HEK293 (cell line): Measurements from ENCODE around the gene ARG2.

Experiments used
- CTCF ChIA-PET: fragments of 350-600 bp; formaldehyde crosslinking; extraction: SDS; loops from one replicate; lab custom pipeline; 2021; ENCODE audit warnings: antibody characterized with exemption; lab: Yijun Ruan, JAX
- POLR2A ChIA-PET: fragments of 300-600 bp; formaldehyde crosslinking; extraction: SDS; loops from one replicate; lab custom pipeline; 2020; ENCODE audit warnings: antibody characterized with exemption, inconsistent platforms; lab: Yijun Ruan, JAX
- H3K27ac ChIP-seq: fragments of 200-500 bp; sonication (Bioruptor generic); 2 replicates; pipeline ENCODE4 v1.5.1; 2014; ENCODE audit warnings: low read depth, low read length, control low read depth, inconsistent platforms; ENCODE audit errors: extremely low read depth
- H3K36me3 ChIP-seq, 2 experiments: fragments of 200-500 bp in 1 of 2; sonication (Bioruptor generic) in 1 of 2; 1 replicate in 1 of 2; 2 replicates in 1 of 2; pipeline ENCODE4 v1.5.1; 2014 to 2017; ENCODE audit warnings: inconsistent platforms in 2 of 2, low read length in 2 of 2; ENCODE audit not compliant: control insufficient read depth in 2 of 2, insufficient read depth in 1 of 2
- H3K4me1 ChIP-seq: fragments of 200-500 bp; sonication (Bioruptor generic); 2 replicates; pipeline ENCODE4 v1.5.1; 2014; ENCODE audit warnings: mild to moderate bottlenecking, low read length, inconsistent platforms; ENCODE audit not compliant: control insufficient read depth, insufficient read depth
- H3K4me3 ChIP-seq: 2 replicates; pipeline ENCODE4 v1.5.1; 2011; ENCODE audit warnings: low read depth, mild to moderate bottlenecking, control low read depth, low read length, moderate library complexity
- H3K9me3 ChIP-seq: fragments of 200-500 bp; sonication (Bioruptor generic); 2 replicates; pipeline ENCODE4 v1.5.1; 2014; ENCODE audit warnings: low read depth, low read length, inconsistent platforms; ENCODE audit not compliant: control insufficient read depth, insufficient read depth
- EGR2 ChIP-seq: fragments of 450-650 bp; formaldehyde crosslinking; IDR thresholded peaks from 2 replicates; pipeline ENCODE4 v1.5.1; 2016; ENCODE audit warnings: low read depth, missing biosample characterization, missing genetic modification characterization
- FEZF1 ChIP-seq: fragments of 450-650 bp; formaldehyde crosslinking; IDR thresholded peaks from 2 replicates; pipeline ENCODE4 v1.5.1; 2016; ENCODE audit warnings: missing biosample characterization, missing genetic modification characterization
- GLIS1 ChIP-seq: fragments of 450-650 bp; formaldehyde crosslinking; IDR thresholded peaks from 2 replicates; pipeline ENCODE4 v1.5.1; 2016; ENCODE audit warnings: missing biosample characterization, missing genetic modification characterization
- IKZF3 ChIP-seq: fragments of 450-650 bp; IDR thresholded peaks from 2 replicates; pipeline ENCODE4 v1.5.0; 2018; ENCODE audit warnings: missing biosample characterization, mild to moderate bottlenecking, missing genetic modification characterization, moderate library complexity
- KLF10 ChIP-seq: fragments of 450-650 bp; IDR thresholded peaks from 2 replicates; pipeline ENCODE4 v1.5.1; 2018; ENCODE audit warnings: missing biosample characterization, mild to moderate bottlenecking, missing genetic modification characterization
- KLF9 ChIP-seq: fragments of 450-650 bp; formaldehyde crosslinking; IDR thresholded peaks from 2 replicates; pipeline ENCODE4 v1.5.1; 2016; ENCODE audit warnings: missing biosample characterization, missing genetic modification characterization, low read depth
- RBAK ChIP-seq: fragments of 450-650 bp; formaldehyde crosslinking; IDR thresholded peaks from 2 replicates; pipeline ENCODE4 v1.5.1; 2016; ENCODE audit warnings: missing biosample characterization, missing genetic modification characterization
- ZBTB17 ChIP-seq: fragments of 450-650 bp; formaldehyde crosslinking; IDR thresholded peaks from 2 replicates; pipeline ENCODE4 v1.5.1; 2016; ENCODE audit warnings: missing biosample characterization, missing genetic modification characterization
- ZBTB48 ChIP-seq: fragments of 450-650 bp; formaldehyde crosslinking; IDR thresholded peaks from 2 replicates; pipeline ENCODE4 v1.5.1; 2016; ENCODE audit warnings: missing biosample characterization, missing genetic modification characterization
- ZFHX2 ChIP-seq: fragments of 450-650 bp; formaldehyde crosslinking; conservative IDR thresholded peaks from 2 replicates; pipeline ENCODE4 v1.5.1; 2016; ENCODE audit warnings: missing biosample characterization, missing genetic modification characterization
- ZNF175 ChIP-seq: fragments of 450-650 bp; formaldehyde crosslinking; IDR thresholded peaks from 2 replicates; pipeline ENCODE4 v1.5.1; 2016; ENCODE audit warnings: missing biosample characterization, missing genetic modification characterization
- ZNF2 ChIP-seq: fragments of 450-650 bp; formaldehyde crosslinking; IDR thresholded peaks from 2 replicates; pipeline ENCODE4 v1.5.1; 2016; ENCODE audit warnings: missing biosample characterization, missing genetic modification characterization
- ZNF221 ChIP-seq: fragments of 450-650 bp; formaldehyde crosslinking; IDR thresholded peaks from 2 replicates; pipeline ENCODE4 v1.5.1; 2017; ENCODE audit warnings: missing biosample characterization, missing genetic modification characterization, borderline replicate concordance
- ZNF335 ChIP-seq: fragments of 450-650 bp; formaldehyde crosslinking; conservative IDR thresholded peaks from 2 replicates; pipeline ENCODE4 v1.5.1; 2016; ENCODE audit warnings: missing biosample characterization, missing genetic modification characterization
- ZNF341 ChIP-seq: fragments of 450-650 bp; formaldehyde crosslinking; IDR thresholded peaks from 2 replicates; pipeline ENCODE4; 2016; ENCODE audit warnings: low read depth, missing biosample characterization, missing genetic modification characterization
- ZNF394 ChIP-seq: fragments of 450-650 bp; formaldehyde crosslinking; IDR thresholded peaks from 2 replicates; pipeline ENCODE4 v1.5.1; 2016; ENCODE audit warnings: missing biosample characterization, missing genetic modification characterization, mild to moderate bottlenecking, moderate library complexity, borderline replicate concordance
- ZNF514 ChIP-seq: fragments of 450-650 bp; formaldehyde crosslinking; IDR thresholded peaks from 2 replicates; pipeline ENCODE4 v1.5.1; 2016; ENCODE audit warnings: missing biosample characterization, missing genetic modification characterization
- ZNF529 ChIP-seq: fragments of 450-650 bp; formaldehyde crosslinking; IDR thresholded peaks from 2 replicates; pipeline ENCODE4 v1.5.1; 2017; ENCODE audit warnings: missing genetic modification characterization, missing biosample characterization; ENCODE audit not compliant: insufficient replicate concordance
- ZNF549 ChIP-seq: fragments of 450-650 bp; IDR thresholded peaks from 2 replicates; pipeline ENCODE4 v1.5.1; 2018; ENCODE audit warnings: missing biosample characterization, missing genetic modification characterization, mild to moderate bottlenecking, inconsistent platforms, moderate library complexity
- ZNF629 ChIP-seq: fragments of 450-650 bp; formaldehyde crosslinking; IDR thresholded peaks from 2 replicates; pipeline ENCODE4 v1.5.1; 2017; ENCODE audit warnings: missing biosample characterization, missing genetic modification characterization
- ZNF654 ChIP-seq: fragments of 450-650 bp; formaldehyde crosslinking; IDR thresholded peaks from 2 replicates; pipeline ENCODE4 v1.5.1; 2016; ENCODE audit warnings: low read depth, missing biosample characterization, missing genetic modification characterization
- ZNF660 ChIP-seq: fragments of 450-650 bp; IDR thresholded peaks from 2 replicates; pipeline ENCODE4 v1.5.1; 2018; ENCODE audit warnings: missing biosample characterization, mild to moderate bottlenecking, missing genetic modification characterization
- ZNF664 ChIP-seq: fragments of 450-650 bp; formaldehyde crosslinking; IDR thresholded peaks from 2 replicates; pipeline ENCODE4 v1.5.1; 2016; ENCODE audit warnings: missing biosample characterization, missing genetic modification characterization
- ZNF670 ChIP-seq: fragments of 450-650 bp; formaldehyde crosslinking; IDR thresholded peaks from 2 replicates; pipeline ENCODE4 v1.5.1; 2016; ENCODE audit warnings: missing biosample characterization, missing genetic modification characterization, low read depth
- ZNF747 ChIP-seq: fragments of 450-650 bp; formaldehyde crosslinking; IDR thresholded peaks from 2 replicates; pipeline ENCODE4 v1.5.1; 2016; ENCODE audit warnings: missing biosample characterization, missing genetic modification characterization
- ZNF76 ChIP-seq: fragments of 450-650 bp; formaldehyde crosslinking; IDR thresholded peaks from 2 replicates; pipeline ENCODE4; 2016; ENCODE audit warnings: low read depth, missing biosample characterization, missing genetic modification characterization, borderline replicate concordance
- ZNF768 ChIP-seq: fragments of 450-650 bp; formaldehyde crosslinking; IDR thresholded peaks from 2 replicates; pipeline ENCODE4 v1.5.1; 2018; ENCODE audit warnings: missing biosample characterization, mild to moderate bottlenecking, missing genetic modification characterization
- ZNF776 ChIP-seq: fragments of 450-650 bp; formaldehyde crosslinking; IDR thresholded peaks from 2 replicates; pipeline ENCODE4 v1.5.0; 2017; ENCODE audit warnings: missing biosample characterization, missing genetic modification characterization, borderline replicate concordance
- ZNF843 ChIP-seq: fragments of 450-650 bp; formaldehyde crosslinking; IDR thresholded peaks from 2 replicates; pipeline ENCODE4 v1.5.1; 2016; ENCODE audit warnings: missing biosample characterization, missing genetic modification characterization
- ZXDB ChIP-seq: fragments of 450-650 bp; formaldehyde crosslinking; IDR thresholded peaks from 2 replicates; pipeline ENCODE4 v1.5.1; 2016; ENCODE audit warnings: missing biosample characterization, missing genetic modification characterization
- TF ChIP-seq, protein P1 (sequence below): fragments of 450-650 bp; formaldehyde crosslinking; conservative IDR thresholded peaks from 2 replicates; pipeline ENCODE4 v1.5.1; 2016; ENCODE audit warnings: low read depth, missing biosample characterization, missing genetic modification characterization
- TF ChIP-seq, protein P2 (sequence below): fragments of 450-650 bp; formaldehyde crosslinking; IDR thresholded peaks from 2 replicates; pipeline ENCODE4 v1.5.1; 2017; ENCODE audit warnings: missing biosample characterization, missing genetic modification characterization
- TF ChIP-seq, protein P3 (sequence below): fragments of 450-650 bp; formaldehyde crosslinking; IDR thresholded peaks from 2 replicates; pipeline ENCODE4 v1.5.1; 2017; ENCODE audit warnings: missing biosample characterization, missing genetic modification characterization

Gene ARG2

DNA sequence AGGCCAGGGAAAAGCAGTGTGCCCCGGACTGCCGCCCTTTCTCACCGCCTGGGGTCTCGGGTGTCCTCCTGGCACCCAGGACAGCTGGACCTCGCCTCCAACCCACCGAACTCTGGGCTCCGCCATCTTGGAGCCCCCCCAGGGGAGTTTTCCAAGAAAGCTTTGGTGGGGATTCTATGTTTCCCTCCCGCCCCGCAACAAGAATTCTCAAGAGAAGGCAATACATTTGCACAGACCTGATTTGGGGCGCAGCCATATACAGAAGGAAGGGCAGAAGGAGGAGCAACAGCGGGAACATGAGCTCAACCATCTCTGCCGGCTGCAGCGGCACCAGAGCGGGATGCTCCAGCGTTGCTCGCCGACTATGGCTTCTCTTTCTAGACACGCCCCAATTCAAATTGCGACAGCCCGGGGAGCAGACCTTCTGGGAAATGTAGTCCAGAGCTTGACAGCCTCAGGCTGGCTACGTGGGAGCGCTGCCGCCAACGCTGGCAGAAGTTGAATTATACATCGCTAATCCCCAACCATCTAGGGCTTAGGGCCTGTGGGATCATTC lies 75.8 kb downstream of the ARG2 start, which contains the start of gene RDH11:
TSS of gene RDH11 (minus strand) at position 371 of the 556 bp plus-strand sequence. CDS start at position 310, 61 bp downstream.
- Histone ChIP-seq H3K36me3 (peaks cover 18 to 31% of the 10 kb centered on the region in 2 experiments), H3K9me3 (no peaks in the 10 kb centered on the region), H3K27ac (peak within 1 kb of the TSS; percentile 64), H3K4me3 (peak within 1 kb of the TSS; percentile 89), H3K4me1 (peaks cover 5% of the 10 kb centered on the region; the same call in 1 of the 2 replicates)
- ChIA-PET CTCF (interaction anchor here (1.0 to 3.9 kb wide), 5 partner anchors 9 to 269 kb away, joined by 4 to 25 read pairs (median 4); no protein-coding TSS in a partner anchor), POLR2A (interaction anchor here (0.6 to 2.4 kb wide), 18 partner anchors 9 to 336 kb away, joined by 3 to 15 read pairs (median 4); partner anchors contain the start of genes ARG2, ATP6V1D, EIF2S1 and PIGH)
- TF ChIP-seq ZNF514 (no peak), ZNF664 (tag by site-specific recombination) (no peak), RBAK (tag by site-specific recombination) (no peak), KLF9 (tag by site-specific recombination) (peak; percentile 73), ZNF335 (tag by site-specific recombination) (peak; percentile 82), ZNF394 (tag by site-specific recombination) (peak; percentile 86), ZNF529 (tag by site-specific recombination) (no peak), EGR2 (tag by site-specific recombination) (peak; percentile 52; the same call in 1 of the 2 replicates), ZBTB17 (tag by site-specific recombination) (peak; percentile 85), ZNF221 (tag by site-specific recombination) (no peak), ZNF776 (tag by site-specific recombination) (no peak), ZFHX2 (tag by site-specific recombination) (peak; percentile 79), ZNF76 (tag by site-specific recombination) (peak; percentile 84; the same call in 1 of the 2 replicates), KLF10 (tag by site-specific recombination) (0 out of 2 replicates have a peak, but pooled peaks have one; percentile 24), ZXDB (tag by site-specific recombination) (0 out of 2 replicates have a peak, but pooled peaks have one; percentile 15), ZNF768 (tag by site-specific recombination) (no peak), ZNF2 (tag by site-specific recombination) (no peak), ZNF670 (tag by site-specific recombination) (no peak), FEZF1 (no peak), ZBTB48 (tag by site-specific recombination) (peak; percentile 66; the same call in 1 of the 2 replicates), IKZF3 (tag by site-specific recombination) (peak; percentile 80), ZNF654 (tag by site-specific recombination) (no peak), ZNF549 (tag by site-specific recombination) (no peak), GLIS1 (tag by site-specific recombination) (peak; percentile 46; the same call in 1 of the 2 replicates), ZNF341 (peak; percentile 42), ZNF843 (no peak), ZNF660 (peak; percentile 53; the same call in 1 of the 2 replicates), ZNF175 (tag by site-specific recombination) (no peak), ZNF629 (tag by site-specific recombination) (peak; percentile 33; the same call in 1 of the 2 replicates), ZNF747 (tag by site-specific recombination) (no peak)
- TF ChIP-seq, protein P1, sequence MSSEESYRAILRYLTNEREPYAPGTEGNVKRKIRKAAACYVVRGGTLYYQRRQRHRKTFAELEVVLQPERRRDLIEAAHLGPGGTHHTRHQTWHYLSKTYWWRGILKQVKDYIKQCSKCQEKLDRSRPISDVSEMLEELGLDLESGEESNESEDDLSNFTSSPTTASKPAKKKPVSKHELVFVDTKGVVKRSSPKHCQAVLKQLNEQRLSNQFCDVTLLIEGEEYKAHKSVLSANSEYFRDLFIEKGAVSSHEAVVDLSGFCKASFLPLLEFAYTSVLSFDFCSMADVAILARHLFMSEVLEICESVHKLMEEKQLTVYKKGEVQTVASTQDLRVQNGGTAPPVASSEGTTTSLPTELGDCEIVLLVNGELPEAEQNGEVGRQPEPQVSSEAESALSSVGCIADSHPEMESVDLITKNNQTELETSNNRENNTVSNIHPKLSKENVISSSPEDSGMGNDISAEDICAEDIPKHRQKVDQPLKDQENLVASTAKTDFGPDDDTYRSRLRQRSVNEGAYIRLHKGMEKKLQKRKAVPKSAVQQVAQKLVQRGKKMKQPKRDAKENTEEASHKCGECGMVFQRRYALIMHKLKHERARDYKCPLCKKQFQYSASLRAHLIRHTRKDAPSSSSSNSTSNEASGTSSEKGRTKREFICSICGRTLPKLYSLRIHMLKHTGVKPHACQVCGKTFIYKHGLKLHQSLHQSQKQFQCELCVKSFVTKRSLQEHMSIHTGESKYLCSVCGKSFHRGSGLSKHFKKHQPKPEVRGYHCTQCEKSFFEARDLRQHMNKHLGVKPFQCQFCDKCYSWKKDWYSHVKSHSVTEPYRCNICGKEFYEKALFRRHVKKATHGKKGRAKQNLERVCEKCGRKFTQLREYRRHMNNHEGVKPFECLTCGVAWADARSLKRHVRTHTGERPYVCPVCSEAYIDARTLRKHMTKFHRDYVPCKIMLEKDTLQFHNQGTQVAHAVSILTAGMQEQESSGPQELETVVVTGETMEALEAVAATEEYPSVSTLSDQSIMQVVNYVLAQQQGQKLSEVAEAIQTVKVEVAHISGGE = 0 out of 2 replicates have a peak, but pooled peaks have one; percentile 41
- TF ChIP-seq, protein P2, sequence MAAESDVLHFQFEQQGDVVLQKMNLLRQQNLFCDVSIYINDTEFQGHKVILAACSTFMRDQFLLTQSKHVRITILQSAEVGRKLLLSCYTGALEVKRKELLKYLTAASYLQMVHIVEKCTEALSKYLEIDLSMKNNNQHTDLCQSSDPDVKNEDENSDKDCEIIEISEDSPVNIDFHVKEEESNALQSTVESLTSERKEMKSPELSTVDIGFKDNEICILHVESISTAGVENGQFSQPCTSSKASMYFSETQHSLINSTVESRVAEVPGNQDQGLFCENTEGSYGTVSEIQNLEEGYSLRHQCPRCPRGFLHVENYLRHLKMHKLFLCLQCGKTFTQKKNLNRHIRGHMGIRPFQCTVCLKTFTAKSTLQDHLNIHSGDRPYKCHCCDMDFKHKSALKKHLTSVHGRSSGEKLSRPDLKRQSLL (tag by site-specific recombination) = peak; percentile 96
- TF ChIP-seq, protein P3, sequence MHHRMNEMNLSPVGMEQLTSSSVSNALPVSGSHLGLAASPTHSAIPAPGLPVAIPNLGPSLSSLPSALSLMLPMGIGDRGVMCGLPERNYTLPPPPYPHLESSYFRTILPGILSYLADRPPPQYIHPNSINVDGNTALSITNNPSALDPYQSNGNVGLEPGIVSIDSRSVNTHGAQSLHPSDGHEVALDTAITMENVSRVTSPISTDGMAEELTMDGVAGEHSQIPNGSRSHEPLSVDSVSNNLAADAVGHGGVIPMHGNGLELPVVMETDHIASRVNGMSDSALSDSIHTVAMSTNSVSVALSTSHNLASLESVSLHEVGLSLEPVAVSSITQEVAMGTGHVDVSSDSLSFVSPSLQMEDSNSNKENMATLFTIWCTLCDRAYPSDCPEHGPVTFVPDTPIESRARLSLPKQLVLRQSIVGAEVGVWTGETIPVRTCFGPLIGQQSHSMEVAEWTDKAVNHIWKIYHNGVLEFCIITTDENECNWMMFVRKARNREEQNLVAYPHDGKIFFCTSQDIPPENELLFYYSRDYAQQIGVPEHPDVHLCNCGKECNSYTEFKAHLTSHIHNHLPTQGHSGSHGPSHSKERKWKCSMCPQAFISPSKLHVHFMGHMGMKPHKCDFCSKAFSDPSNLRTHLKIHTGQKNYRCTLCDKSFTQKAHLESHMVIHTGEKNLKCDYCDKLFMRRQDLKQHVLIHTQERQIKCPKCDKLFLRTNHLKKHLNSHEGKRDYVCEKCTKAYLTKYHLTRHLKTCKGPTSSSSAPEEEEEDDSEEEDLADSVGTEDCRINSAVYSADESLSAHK (tag by site-specific recombination) = no peak
